ENCODE measurements around the gene TMEM91.

The TMEM91 gene

GRCh38 chr19:41411968-41412265 is 35.6 kb downstream of the TMEM91 start:
- no peak for DNase-seq (ENCODE audit: low spot score)

- no peak for DNase-seq (ENCODE audit: low spot score)
These were observed 36.6 kb downstream of the TMEM91 start for GRCh38 chr19:41412953-41413352.

GRCh38 chr19:41413947-41414346 is 37.6 kb downstream of the TMEM91 start:
- no peak for DNase-seq (ENCODE audit: low spot score)

GRCh38 chr19:41414461-41414860 is 38.1 kb downstream of the TMEM91 start:
- DNase-seq (ENCODE audit: low spot score) = no peak

- no peak for DNase-seq (ENCODE audit: low spot score)
These were observed 38.8 kb downstream of the TMEM91 start for GRCh38 chr19:41415154-41415571.

- no peak for DNase-seq (ENCODE audit: low spot score)
These were observed 39.9 kb downstream of the TMEM91 start for GRCh38 chr19:41416194-41416674.

GRCh38 chr19:41420101-41420880 is 44.0 kb downstream of the TMEM91 start:
- no peak for DNase-seq (ENCODE audit: low spot score)

GRCh38 chr19:41421314-41421713 is 45.0 kb downstream of the TMEM91 start:
- no peak for DNase-seq (ENCODE audit: low spot score)

GRCh38 chr19:41421973-41422372 is 45.6 kb downstream of the TMEM91 start:
- DNase-seq (ENCODE audit: low spot score) = no peak

- no peak for DNase-seq (ENCODE audit: low spot score)
These were observed 46.1 kb downstream of the TMEM91 start for GRCh38 chr19:41422456-41422855.

- no peak for DNase-seq (ENCODE audit: low spot score)
These were observed 46.6 kb downstream of the TMEM91 start for GRCh38 chr19:41422955-41423354.

- no peak for DNase-seq (ENCODE audit: low spot score)
These were observed 48.2 kb downstream of the TMEM91 start for GRCh38 chr19:41424335-41425173.

- no peak for DNase-seq (ENCODE audit: low spot score)
These were observed 49.1 kb downstream of the TMEM91 start for GRCh38 chr19:41425174-41426115.

- no peak for DNase-seq (ENCODE audit: low spot score)
These were observed 49.9 kb downstream of the TMEM91 start for GRCh38 chr19:41426116-41426841.

GRCh38 chr19:41426952-41427646 is 50.8 kb downstream of the TMEM91 start, which contains the start of gene B3GNT8:
Gene B3GNT8 (minus strand): TSS chr19:41427374. CDS start chr19:41426778, 596 bp downstream.
- DNase-seq (ENCODE audit: low spot score) = peak; percentile 56

- DNase-seq (ENCODE audit: low spot score) = no peak
These were observed 51.5 kb downstream of the TMEM91 start for GRCh38 chr19:41427647-41428480.

- no peak for DNase-seq (ENCODE audit: low spot score)
These were observed 52.1 kb downstream of the TMEM91 start for GRCh38 chr19:41428481-41428859.

GRCh38 chr19:41430922-41431321 is 54.6 kb downstream of the TMEM91 start:
- no peak for DNase-seq (ENCODE audit: low spot score)

GRCh38 chr19:41431426-41432386 is 55.4 kb downstream of the TMEM91 start:
- peak; percentile 30 for DNase-seq (ENCODE audit: low spot score)

Measured in SW480 (cell line).